Testis (tissue), 2 donors: Measurements from ENCODE around the gene OR2D2.

Source experiments
- CTCF ChIP-seq, 3 experiments: fragments of 450-650 bp in 2 of 3; fragments of 200-600 bp in 1 of 3; sonication (generic) in 1 of 3; IDR thresholded peaks; one replicate each; pipeline ENCODE4 v1.5.1; 2016 to 2019; ENCODE audit warnings: antibody characterized with exemption in 3 of 3, mild to moderate bottlenecking in 2 of 3, moderate library complexity in 1 of 3
- POLR2A ChIP-seq: fragments of 450-650 bp; IDR thresholded peaks from one replicate; pipeline ENCODE4 v1.6.1; 2017; ENCODE audit warnings: antibody characterized with exemption, mild to moderate bottlenecking, moderate library complexity

DNA sequence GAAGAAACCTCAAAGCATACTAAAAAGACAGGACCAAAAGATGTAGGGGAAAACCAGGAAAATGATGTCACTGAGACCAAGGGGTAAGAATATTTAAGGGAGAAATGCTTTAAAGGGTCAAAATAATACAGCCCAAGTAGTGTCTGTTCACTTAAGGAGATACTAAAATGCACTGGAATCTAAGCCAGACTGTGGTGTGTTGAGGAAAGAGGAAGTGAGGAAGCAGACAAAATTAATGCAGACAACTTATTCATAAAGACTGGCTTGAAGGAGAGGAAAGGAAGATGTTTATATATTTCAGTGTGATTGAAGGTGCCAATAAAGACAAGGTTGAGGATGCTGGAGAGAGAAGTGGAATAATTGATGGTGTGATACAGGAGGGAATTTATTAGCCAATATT lies 49.7 kb upstream of the OR2D2 start:
- no peak for TF ChIP-seq CTCF (IDR thresholded peaks at IDR 0.05)
- no peak for TF ChIP-seq POLR2A
